HG03432 (cell line): Measurements from ENCODE around the gene DYNC2I2.

Experiments used
- ATAC-seq: cut with Tn5 transposase; IDR thresholded peaks from one replicate; pipeline ENCODE4 v1.9.1; 2021; ENCODE audit warnings: mild to moderate bottlenecking, moderate library complexity; ENCODE audit not compliant: unreplicated experiment

Gene DYNC2I2

GRCh38 chr9:128636556-128637530, 19.8 kb downstream of the DYNC2I2 start:
- ATAC-seq, result no peak

GRCh38 chr9:128636024-128636390, 20.6 kb downstream of the DYNC2I2 start:
- no peak for ATAC-seq

DNA sequence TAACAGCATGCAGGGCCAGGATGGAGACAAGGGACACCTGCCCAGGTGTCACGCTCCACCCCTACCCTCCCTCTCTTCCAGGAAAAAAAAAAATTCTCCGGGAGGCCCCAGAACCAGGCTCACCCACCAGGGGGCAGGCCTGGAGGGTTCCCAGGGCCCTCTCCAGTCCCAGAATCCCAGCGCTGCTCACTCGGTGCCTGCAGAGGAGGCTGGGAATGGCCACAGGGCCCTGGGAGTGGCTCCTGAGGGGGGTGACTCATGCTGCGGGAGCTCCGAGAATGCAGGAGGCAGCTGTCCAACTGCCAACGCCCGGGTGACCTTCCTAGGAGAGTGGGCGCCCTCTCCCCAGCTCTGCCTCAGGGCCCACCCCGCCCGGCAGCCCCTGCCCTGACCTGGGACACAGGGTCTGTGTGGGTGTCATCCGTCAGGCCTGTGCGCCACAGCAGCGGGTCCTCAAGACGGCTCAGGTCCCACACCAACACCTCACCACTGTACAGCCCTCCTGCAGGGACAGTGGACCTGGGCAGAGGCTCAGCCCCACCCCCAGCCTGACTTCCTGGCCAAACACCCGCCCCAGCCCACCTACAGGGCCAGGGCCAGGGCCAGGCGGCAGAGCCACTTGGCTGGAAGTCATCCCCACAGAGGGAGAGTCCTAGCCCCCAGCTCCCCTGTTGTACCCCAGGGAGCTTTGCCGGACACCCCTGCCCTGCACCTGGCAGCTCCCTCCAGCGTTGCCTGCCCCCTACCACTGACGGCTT, 21.2 kb downstream of the DYNC2I2 start:
- no peak for ATAC-seq

- no peak for ATAC-seq
These were observed 21.9 kb downstream of the DYNC2I2 start for GRCh38 chr9:128634651-128635262.

GRCh38 chr9:128634111-128634510, 22.5 kb downstream of the DYNC2I2 start:
- ATAC-seq, result no peak

- ATAC-seq, result no peak
These were observed 23.0 kb downstream of the DYNC2I2 start for GRCh38 chr9:128633601-128634000.

DNA sequence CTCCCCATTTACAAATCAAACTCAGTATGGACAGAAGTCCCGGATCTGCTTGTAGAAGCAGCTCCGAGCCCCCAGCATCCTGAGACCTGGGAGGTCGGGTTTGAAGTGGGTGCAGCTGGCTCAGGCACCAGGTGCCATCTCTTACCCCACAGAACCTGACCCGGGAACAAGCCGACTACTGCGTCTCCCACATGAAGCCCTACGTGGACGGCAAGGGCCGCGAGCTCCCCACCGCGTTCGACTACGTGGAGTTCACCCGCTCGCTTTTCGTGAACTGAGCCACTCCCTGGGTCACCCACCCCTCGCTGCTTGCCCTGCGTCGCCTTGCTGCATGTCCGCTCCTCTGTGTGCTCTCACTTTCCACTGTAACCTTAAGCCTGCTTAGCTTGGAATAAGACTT, 23.6 kb downstream of the DYNC2I2 start:
- ATAC-seq, result no peak

DNA sequence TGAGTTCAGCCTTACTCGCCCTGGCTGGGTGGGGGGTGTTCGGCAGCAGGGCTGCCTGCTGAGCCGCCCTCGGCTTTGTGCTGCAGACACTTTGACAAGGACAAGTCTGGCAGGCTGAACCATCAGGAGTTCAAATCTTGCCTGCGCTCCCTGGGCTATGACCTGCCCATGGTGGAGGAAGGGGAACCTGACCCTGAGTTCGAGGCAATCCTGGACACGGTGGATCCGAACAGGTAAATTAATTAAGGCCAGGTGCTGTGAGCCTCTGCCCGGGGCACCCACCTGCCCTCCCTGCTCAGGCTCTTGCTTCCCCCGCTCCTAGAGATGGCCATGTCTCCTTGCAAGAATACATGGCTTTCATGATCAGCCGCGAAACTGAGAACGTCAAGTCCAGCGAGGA, 24.2 kb downstream of the DYNC2I2 start:
- ATAC-seq, result no peak

GRCh38 chr9:128632066-128632465, 24.6 kb downstream of the DYNC2I2 start:
- no peak for ATAC-seq

GRCh38 chr9:128631636-128632035, 25.0 kb downstream of the DYNC2I2 start:
- ATAC-seq, result no peak

DNA sequence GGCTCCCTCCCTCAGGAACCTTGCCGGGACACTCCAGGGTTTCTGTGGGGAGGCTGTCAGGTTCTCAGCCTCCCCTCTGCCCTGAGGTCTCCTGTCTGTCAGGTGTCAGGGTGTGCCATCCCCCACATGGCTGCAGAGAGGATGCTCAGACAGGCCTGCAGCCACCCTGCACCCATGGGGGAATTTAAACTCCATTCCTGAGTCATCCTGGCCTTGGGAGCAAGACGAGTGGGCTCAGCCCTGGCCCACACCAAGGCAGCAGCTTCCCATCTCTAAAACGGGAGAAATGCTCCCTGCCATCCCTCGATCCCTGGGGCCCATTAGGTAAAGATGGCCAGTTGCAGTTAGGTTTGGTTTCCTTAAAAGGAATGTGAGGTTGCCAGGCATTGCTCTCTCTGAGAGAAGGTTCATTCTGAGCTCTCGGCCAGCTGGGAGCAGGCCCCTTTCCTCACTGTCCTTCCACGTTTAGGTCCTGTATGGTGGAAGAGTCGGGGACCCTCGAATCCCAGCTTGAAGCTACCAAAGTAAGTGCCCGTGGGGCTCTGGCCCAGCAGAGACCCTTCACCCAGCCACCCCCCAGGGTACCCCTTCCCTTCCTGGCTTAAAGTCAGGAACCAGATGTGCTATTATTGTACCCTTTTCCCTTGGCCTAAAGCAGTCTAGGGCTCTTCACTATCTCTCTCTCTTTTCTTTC, 26.6 kb downstream of the DYNC2I2 start:
- ATAC-seq, result no peak

DNA sequence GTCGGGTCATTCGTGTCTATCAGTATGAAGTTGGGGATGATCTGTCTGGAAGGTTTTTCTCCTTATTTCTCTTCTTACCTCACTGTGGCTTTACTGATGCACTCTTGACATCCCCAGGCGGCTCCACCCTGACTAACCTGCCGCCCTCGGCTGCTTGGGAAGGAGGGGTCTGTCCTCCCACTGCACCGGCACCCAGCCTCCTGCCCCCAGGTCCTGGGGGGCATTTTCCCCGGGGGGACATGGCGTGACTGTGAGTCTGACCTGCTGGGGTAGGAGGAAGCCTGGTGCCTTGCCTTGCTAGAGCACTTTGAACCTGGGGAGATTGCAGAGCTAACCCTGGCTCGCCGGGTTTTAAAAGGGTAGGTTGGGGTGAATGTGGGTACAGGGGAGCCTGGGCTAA, 27.5 kb downstream of the DYNC2I2 start:
- no peak for ATAC-seq

DNA sequence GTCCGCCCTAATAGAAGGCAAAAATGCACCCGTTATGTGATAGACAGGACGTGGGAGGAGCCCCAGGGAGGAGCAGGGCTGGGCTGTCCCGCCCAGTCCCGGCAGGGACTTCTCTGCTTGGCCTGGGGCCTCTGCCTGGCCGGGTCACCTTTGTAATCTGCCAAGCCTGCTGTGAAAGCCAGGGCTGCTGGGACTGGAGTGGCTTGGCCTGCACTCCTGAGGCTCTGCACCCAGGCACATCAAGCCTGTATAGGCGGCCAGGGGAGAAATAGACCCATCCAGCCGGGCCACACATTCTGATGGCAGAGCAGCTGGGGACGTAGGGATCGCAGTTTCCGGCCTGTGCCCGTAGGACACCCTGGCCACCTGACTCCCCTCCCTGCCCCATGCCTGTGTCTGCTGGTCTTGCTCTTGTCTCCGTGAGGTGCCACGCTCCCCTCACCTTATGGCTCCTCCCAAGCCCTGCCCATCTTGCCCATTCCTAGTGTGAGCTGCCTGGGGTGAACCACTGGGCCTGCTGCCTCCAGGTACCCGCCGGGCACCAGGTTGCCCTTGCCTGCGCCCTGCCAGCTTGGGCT, 28.1 kb downstream of the DYNC2I2 start:
- ATAC-seq, result no peak

GRCh38 chr9:128627906-128628305, 28.7 kb downstream of the DYNC2I2 start:
- ATAC-seq, result no peak

DNA sequence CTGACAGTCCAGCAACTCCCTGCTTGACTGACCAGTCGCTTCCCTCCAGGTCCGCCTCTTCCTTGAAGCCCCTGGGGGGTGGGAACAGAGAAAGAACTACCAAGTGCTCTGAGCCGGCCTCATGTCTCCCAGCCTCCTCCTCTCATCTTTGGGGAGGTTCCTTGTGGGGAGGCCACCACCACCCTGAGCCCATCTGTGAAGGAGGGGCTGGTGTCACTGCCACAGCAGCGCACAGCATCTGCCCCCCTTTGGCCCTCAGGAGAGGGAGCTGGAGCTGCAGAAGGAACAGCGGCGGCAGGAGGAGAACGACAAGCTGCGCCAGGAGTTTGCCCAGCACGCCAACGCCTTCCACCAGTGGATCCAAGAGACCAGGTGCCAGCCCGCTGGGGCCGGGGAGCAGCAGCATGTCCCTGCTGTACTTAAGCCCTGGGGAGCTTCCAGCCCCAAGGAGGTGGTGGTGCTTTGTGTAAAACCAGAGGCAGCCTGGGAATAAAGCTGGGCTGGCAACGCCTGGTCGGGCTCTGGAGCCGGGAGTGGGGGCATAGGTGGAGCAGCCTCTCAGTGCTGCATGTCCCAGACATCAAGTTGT, 29.4 kb downstream of the DYNC2I2 start:
- no peak for ATAC-seq

GRCh38 chr9:128626181-128626580, 30.5 kb downstream of the DYNC2I2 start:
- no peak for ATAC-seq

DNA sequence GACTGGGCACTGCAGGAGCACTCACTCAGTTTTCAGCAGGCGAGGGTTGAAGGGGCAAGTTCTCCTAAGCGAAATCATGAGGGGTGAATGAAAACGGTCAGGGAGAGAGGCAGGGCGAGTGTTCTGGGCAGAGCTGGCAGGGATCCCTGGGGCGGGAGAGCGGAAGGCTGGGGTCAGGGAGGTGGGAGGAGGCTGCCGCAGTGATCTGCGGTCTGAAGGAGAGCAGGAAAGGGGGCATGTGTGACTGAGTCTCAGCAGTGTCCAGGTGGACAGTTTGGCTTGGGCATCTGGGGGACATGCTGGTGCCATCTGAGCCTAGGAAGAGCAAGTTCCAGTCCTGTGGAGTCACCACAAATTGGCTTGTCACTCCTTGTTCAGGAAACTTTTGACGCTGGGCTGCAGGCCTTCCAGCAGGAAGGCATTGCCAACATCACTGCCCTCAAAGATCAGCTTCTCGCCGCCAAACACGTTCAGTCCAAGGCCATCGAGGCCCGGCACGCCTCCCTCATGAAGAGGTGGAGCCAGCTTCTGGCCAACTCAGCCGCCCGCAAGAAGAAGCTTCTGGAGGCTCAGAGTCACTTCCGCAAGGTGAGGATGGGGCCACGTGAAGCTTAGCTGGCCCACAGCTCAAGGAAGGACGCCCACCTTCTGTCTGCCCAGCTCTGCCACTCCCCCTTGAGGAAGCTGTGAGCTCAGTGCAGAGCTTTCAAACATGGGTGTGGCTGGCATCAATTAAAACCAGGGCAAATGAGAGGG, 31.1 kb downstream of the DYNC2I2 start:
- no peak for ATAC-seq

DNA sequence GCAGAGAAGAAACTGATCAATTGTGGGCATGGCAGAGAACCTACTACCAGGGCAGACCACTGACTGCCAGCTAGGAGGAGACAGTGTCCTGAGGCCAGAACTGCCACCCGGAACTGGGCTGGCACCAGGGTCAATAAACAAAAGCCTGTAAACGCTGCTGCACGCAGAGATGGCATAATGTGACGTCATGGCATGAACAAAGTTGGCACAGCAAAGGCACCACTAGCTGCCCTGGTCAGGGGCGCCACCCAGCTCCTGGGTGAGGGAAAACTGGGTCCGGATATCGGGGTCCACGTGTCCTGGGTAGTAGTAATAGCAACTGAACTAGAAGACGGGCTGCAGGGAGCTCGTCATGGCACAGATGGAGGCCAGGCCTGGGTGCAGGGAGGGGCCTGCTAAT, 32.1 kb downstream of the DYNC2I2 start:
- ATAC-seq, result no peak

- ATAC-seq, result no peak
These were observed 34.8 kb downstream of the DYNC2I2 start for GRCh38 chr9:128621730-128622455.
